Stimulated activated CD4-positive, alpha-beta T cell treated with anti-CD3 and anti-CD28 coated beads, Interleukin-4, amount 100 ng/mL, for 48 hours (primary cell): ENCODE data around the gene LAIR1.
"Not testable (repeated sequence)": the region's sequence is repeated elsewhere in the genome, so short reads cannot be mapped to it uniquely, and the experiment has no call there.

Source experiments
- DNase-seq, 2 donors: peaks; one replicate each; pipeline ENCODE4 v3.0.0-alpha.2; 2020; ENCODE audit warnings: low read depth in 2 of 2

LAIR1 gene

GRCh38 chr19:54364775-54365257 is at the start of gene LAIR1:
Gene LAIR1 (minus strand): TSS chr19:54364931. CDS start chr19:54364804, 127 bp downstream.
- DNase-seq, result peak; percentile 38 to 39

- DNase-seq, result no peak
Measured at GRCh38 chr19:54414156-54414555, 49.4 kb upstream of the LAIR1 start.

- no peak for DNase-seq
Measured at GRCh38 chr19:54412877-54413276, 48.1 kb upstream of the LAIR1 start.

DNA sequence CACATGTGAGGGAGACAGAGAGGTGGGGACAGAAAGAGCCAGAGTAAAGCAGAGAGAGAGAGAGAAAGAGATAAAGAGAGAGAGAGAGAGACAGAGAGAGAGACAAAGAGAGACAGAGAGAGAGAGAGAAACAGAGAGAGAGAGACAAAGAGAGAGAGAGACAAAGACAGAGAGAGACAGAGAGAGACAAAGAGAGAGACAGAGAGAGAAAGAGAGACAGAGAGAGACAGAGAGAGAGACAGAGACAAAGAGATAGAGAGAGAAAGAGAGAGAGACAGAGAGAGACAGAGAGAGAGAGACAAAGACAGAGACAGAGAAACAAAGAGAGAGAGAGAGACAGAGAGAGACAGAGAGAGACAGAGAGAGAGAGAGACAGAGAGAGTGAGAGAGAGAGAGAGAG is 46.3 kb upstream of the LAIR1 start:
- no peak for DNase-seq

- no peak for DNase-seq
Measured at GRCh38 chr19:54408456-54409026, 43.8 kb upstream of the LAIR1 start.

GRCh38 chr19:54407780-54408179 is 43.0 kb upstream of the LAIR1 start:
- DNase-seq, result no peak

DNA sequence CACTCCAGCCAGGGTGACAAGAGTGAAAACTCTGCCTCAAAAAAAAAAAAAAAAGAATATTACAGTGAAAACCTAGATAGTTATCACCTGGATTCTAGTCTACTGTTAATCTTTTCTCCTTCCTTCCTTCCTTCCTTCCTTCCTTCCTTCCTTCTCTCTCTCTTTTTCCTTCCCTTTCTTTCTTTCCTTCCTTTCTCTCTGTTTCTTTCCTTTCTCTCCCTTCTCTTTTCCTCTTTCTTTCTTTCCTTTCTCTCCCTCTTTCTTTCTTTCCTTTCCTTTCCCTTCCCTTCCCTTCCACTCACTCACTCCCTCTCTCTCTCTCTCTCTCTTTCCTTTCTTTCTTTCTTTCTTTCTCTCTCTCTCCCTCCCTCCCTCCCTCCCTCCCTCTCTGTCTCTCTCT is 40.9 kb upstream of the LAIR1 start:
- no peak for DNase-seq

GRCh38 chr19:54403054-54403453 is 38.3 kb upstream of the LAIR1 start:
- DNase-seq, result no peak

GRCh38 chr19:54400913-54401312 is 36.2 kb upstream of the LAIR1 start:
- DNase-seq, result no peak

DNA sequence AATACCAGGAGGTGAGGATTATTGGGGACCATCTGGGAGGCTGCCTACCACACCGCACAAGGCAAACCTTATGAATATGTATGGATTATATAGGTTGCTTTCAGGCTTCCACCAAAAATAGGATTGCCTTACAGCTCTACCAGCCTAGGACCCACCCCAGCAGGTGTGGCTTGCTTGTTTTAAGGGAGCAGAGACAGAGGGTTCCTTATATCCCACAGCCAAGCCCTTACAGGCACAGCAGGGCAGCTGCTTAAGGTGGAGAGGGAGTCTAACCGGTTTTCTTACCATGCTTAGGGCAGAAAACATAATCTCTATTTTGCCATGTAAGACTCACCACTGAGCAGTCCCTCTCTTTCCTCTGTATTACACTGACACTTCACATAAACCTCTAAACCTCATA is 34.5 kb upstream of the LAIR1 start:
- no peak for DNase-seq

- no peak for DNase-seq
Measured at GRCh38 chr19:54395685-54396084, 31.0 kb upstream of the LAIR1 start.

DNA sequence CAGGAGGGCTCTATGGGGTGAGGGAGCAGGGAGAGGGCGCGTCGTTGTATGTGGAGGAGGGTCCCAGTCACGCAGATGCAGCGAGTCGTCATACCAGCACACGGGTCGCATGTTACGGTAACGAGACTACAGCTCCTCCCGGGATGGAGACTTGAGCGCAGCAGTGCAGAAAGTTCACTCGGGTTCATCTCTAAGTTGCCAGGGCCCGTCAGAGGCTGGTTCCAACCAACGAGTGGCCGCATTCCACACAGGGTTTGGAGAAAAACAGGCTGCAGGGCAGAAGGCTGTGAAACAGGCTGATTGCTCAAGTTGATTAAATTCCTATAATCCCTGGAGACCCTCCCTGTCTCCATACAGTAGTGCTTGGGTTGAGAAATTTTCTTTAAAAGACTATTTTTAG is 28.6 kb upstream of the LAIR1 start:
- DNase-seq, result no peak

DNA sequence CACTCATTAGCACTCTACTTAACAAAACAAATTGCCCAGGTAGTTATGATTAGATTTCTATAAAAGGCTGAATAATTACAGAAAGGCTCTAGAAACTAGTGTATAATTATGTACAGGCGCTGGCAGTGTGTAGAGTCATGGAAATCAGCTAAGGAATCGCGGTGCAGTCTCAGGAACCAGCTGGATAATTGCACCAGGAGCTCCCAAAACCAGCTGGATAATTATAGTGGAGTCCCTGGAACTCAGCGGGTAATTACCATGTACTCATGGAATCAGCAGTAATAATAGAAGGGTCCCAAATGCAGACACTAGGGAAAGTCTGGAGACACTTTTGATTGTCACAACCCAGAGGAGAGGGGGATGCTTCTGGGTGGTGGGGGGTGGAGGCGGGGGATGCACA is 27.4 kb upstream of the LAIR1 start:
- DNase-seq, result no peak

DNA sequence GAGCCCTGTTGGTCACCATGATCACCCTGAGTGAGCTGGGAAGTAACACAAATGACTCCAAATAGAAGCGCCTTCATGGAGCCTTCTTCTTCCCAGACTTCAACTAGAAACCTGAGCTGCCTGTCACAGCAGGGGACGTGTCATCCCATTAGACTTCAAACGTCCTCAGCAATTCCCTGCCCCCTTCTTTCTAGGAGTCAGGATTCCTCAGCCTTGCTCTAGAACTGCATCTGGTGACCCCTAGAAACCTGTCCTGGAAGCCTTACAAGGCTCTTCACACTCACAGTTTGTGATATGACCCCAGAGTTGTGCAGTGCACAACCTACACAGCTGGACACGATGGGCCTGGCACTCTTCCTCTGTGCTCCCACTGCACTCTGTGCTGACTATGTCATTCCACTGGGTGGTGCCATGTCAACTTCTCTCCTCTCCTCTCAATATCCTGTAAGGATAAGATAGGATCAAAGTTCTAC is 26.9 kb upstream of the LAIR1 start:
- DNase-seq, result no peak

DNA sequence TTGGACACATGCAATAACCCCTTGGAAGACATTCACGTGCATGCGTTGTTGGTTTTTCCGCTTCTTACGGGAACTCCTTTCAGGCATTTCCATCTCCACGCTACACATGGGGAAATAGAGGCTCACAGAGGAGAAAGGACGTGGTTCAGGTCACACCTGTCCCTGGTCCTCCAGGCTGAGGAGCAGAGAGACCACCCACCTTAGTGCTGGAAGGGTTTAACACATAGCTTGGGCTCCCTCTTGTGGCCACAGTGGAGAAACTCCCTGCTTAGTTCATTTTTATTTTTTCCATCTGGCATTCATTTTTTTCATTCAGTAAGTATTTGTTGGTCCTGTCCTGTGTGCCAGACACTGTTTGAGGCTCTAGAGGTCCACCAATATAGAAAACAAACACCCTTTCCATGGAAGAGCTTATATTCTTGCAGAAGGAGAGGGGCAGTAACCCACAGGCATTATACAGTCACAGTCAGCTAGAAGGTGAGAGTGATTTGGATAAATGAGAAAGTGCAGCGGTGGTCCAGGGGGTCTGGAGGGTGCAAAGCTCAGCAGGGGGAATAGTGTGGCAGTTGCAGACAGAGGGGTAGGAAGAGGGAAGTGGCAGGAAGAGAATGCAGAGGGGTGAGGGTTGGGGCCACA is 26.3 kb upstream of the LAIR1 start:
- peak; percentile 48 to 49 for DNase-seq

DNA sequence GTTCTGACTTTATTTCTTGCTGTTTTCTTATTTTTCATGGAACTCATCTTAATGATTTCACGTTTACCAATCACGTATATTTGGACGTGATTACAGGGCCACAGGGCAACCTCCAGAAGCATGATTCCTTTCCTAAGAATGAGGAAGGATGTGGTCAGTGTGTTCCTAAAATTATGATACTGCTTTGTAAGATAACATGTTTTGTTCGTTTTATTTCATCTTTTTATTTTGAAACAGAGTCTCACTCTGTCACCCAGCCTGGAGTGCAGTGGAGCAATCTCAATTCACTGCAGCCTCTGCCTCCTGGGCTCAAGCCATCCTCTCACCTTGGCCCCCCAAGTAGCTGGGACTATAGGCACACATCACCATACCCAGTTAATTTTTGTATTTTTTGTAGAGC is 24.8 kb upstream of the LAIR1 start:
- no peak for DNase-seq

GRCh38 chr19:54388802-54389139 is 24.0 kb upstream of the LAIR1 start:
- DNase-seq, result no peak

DNA sequence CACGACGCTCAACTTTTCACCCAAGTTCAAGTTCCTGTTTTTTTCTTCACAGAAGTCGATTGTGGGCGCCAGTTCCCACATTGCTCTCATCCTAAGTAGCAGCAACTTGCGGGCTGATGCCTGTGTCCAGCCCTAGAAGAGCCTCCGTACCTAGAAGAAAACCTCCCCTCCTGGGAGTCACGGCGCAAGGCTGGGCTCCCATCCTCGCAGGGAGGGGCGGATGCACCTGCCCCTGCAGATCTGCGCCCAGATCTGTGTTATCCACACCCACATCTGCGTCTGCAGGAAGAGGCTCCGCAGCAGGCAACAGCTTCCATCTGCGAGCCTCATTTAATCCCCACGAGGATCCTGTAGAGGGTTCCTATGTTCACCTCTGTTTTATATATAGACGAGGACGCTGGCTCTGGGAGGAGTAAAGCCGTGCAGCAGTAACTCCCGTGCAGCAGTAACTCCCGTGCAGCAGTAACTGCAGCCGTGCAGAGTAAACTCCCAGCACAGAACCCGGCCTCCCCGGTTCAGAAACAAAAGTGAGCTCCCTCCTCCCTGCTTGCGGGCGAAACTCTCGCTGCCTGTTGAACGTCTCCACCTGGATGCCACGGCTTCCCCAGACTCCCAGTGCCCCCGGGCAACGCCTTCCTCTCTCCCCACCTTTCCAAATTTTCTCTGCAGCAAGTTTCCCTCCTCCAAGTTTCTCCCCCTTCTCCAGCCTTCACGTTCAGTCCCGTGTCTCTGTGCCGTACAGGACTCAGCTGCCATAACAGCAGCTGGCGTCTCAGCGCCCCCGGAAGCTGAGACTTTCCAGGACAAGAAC is 23.5 kb upstream of the LAIR1 start:
- DNase-seq, result peak in 1 of 2 donors; percentile 12

- no peak for DNase-seq
Measured at GRCh38 chr19:54383330-54383729, 18.6 kb upstream of the LAIR1 start.

- DNase-seq, result not testable (repeated sequence)
Measured at GRCh38 chr19:54382041-54382440, 17.3 kb upstream of the LAIR1 start.

DNA sequence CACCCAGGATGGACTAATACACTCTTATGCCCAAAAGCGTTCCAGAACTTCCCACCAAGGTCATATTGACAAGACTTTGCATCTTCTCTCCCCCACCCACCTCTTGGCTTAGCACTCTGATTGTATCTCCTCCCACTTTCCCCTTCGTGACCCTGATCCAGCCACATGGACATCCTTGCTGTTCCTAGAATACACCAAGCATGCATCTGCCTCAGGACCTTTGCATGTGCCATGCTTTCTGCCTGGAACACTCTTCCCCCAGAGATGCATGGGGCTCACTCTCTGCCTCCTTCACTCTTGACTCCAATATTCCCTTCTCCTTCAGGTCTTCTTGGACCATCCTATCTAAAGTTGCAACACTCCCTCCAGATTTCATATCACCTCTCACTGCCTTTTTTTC is 16.2 kb upstream of the LAIR1 start:
- DNase-seq, result no peak

DNA sequence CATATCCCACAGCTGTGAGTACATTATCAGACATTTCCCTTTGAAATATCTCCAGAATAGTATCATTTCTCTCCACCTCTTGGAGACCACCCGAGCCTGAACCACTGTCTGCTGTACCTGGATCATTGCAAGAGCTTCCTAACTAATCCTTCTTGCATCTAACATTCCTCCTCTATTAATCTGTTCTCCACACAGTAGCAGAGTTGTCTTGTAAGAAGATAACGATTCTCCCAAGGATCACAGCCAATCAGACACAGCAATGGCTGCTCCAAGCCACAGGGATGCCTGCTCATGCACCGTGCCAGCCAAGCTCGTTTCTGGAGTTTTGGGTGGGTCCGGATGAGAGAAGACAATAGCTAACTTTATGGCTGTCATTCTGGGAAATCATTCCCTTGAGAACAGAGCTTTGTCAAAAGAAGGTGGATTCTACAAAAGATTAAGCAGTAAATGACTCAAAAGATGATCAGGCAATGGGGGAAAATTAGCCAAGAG is 14.5 kb upstream of the LAIR1 start:
- DNase-seq, result no peak
